Measurements from ENCODE around the gene ZSCAN22.

DNA sequence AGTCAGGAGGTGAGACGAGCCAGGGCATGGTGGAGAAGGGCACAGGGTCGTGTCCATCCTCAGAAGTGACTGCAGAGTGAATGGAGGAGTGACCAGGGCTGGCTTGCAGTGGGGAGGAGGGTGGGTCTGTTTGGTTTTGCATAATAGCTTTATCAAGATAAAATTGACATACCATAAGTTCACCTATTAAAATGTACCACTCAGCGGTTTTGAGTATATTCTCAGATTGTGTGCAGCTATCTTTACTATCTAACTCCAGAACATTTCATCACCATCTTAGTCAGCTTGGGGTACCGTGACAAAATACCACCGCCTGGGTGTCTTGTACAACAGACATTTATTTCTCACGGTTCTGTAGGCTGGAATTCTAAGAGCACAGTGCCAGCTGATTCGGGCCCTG, 34.9 kb upstream of the ZSCAN22 start:
- TF ChIP-seq POLR2AphosphoS5 (IDR thresholded peaks at IDR 0.05; ENCODE audit: low read depth, low read length) (no peak), POLR2A (IDR thresholded peaks at IDR 0.05; ENCODE audit: low read depth, low read length) (no peak)

Measured in GM12892 (cell line).